GOT3 (cell line): ENCODE results near the gene SNCA.

Experiments
- DNase-seq: peaks from one replicate; lab custom pipeline; 2025; ENCODE audit warnings: mixed read lengths; lab: John Stamatoyannopoulos, UW

The SNCA gene

GRCh38 chr4:89836897-89837384 is at the start of gene SNCA:
SNCA (minus strand) TSS chr4:89837161; CDS start chr4:89835667, 1,494 bp downstream.
- DNase-seq, result peak; percentile 9

GRCh38 chr4:89879215-89879614 is 42.3 kb upstream of the SNCA start:
- DNase-seq, result no peak

GRCh38 chr4:89878611-89879010 is 41.6 kb upstream of the SNCA start:
- DNase-seq, result no peak

GRCh38 chr4:89876548-89876947 is 39.6 kb upstream of the SNCA start:
- no peak for DNase-seq

GRCh38 chr4:89871211-89871610 is 34.2 kb upstream of the SNCA start:
- no peak for DNase-seq

- no peak for DNase-seq
Measured at GRCh38 chr4:89868999-89869589, 32.1 kb upstream of the SNCA start.

- DNase-seq, result no peak
Measured at GRCh38 chr4:89868276-89868675, 31.3 kb upstream of the SNCA start.

- no peak for DNase-seq
Measured at GRCh38 chr4:89863533-89863932, 26.6 kb upstream of the SNCA start.

GRCh38 chr4:89860971-89861370 is 24.0 kb upstream of the SNCA start:
- no peak for DNase-seq

- DNase-seq, result no peak
Measured at GRCh38 chr4:89855236-89855635, 18.3 kb upstream of the SNCA start.

GRCh38 chr4:89847571-89848325 is 10.8 kb upstream of the SNCA start:
- no peak for DNase-seq

- DNase-seq, result no peak
Measured at GRCh38 chr4:89839558-89839957, 2.6 kb upstream of the SNCA start.

GRCh38 chr4:89837993-89838390 is 1.0 kb upstream of the SNCA start:
- no peak for DNase-seq

- DNase-seq, result no peak
Measured at GRCh38 chr4:89837385-89837992, 528 bp upstream of the SNCA start.

GRCh38 chr4:89836031-89836745 is 773 bp downstream of the SNCA start:
- no peak for DNase-seq

GRCh38 chr4:89835413-89835812 is 1.5 kb downstream of the SNCA start:
- no peak for DNase-seq

- no peak for DNase-seq
Measured at GRCh38 chr4:89834486-89835209, 2.3 kb downstream of the SNCA start.

GRCh38 chr4:89829470-89830138 is 7.4 kb downstream of the SNCA start:
- DNase-seq, result no peak

- DNase-seq, result no peak
Measured at GRCh38 chr4:89823416-89823815, 13.5 kb downstream of the SNCA start.

- DNase-seq, result no peak
Measured at GRCh38 chr4:89821612-89822011, 15.3 kb downstream of the SNCA start.

GRCh38 chr4:89820010-89820409 is 17.0 kb downstream of the SNCA start:
- DNase-seq, result no peak
